Aorta (tissue), 5 donors: Measurements from ENCODE around the gene PROKR2. TPM values are rescaled to one million over a fixed set of nuclear protein-coding genes. Genes with fewer than 3 reads are reported as not detected.

ENCODE experiments used
- ATAC-seq: fragments of 200-7000 bp; cut with Tn5 transposase; one replicate; pipeline ENCODE4 v1.9.1; 2022; ENCODE audit warnings: moderate library complexity; ENCODE audit not compliant: low FRiP score
- DNase-seq, 2 donors: peaks; one replicate each; pipeline ENCODE4 v3.0.0-alpha.2; 2020
- H3K27ac ChIP-seq, 2 donors: one replicate each; pipeline ENCODE4 v1.5.1; 2013; ENCODE audit warnings: low read length in 2 of 2, mild to moderate bottlenecking in 2 of 2, moderate library complexity in 2 of 2, control low read depth in 1 of 2, inconsistent platforms in 1 of 2, low read depth in 1 of 2
- H3K27me3 ChIP-seq, 2 donors: one replicate each; pipeline ENCODE4 v1.6.1; 2013; ENCODE audit warnings: control low read depth in 1 of 2, low read length in 1 of 2, mild to moderate bottlenecking in 1 of 2, moderate library complexity in 1 of 2; ENCODE audit not compliant: insufficient read depth in 2 of 2, control insufficient read depth in 1 of 2
- H3K36me3 ChIP-seq, 2 donors: one replicate each; pipeline ENCODE4 v1.6.1; 2013; ENCODE audit warnings: control low read depth in 1 of 2, low read length in 1 of 2, mild to moderate bottlenecking in 1 of 2; ENCODE audit not compliant: insufficient read depth in 2 of 2, control insufficient read depth in 1 of 2
- H3K4me1 ChIP-seq, 2 donors: one replicate each; pipeline ENCODE4 v1.6.1; 2013; ENCODE audit warnings: low read length in 2 of 2, control low read depth in 1 of 2, mild to moderate bottlenecking in 1 of 2, moderate library complexity in 1 of 2; ENCODE audit not compliant: insufficient read depth in 2 of 2, control insufficient read depth in 1 of 2
- H3K4me3 ChIP-seq, 2 donors: one replicate each; pipeline ENCODE4 v1.5.1; 2013; ENCODE audit warnings: low read length in 2 of 2, control low read depth in 1 of 2, mild to moderate bottlenecking in 1 of 2
- H3K9me3 ChIP-seq: one replicate; pipeline ENCODE4 v1.6.1; 2013; ENCODE audit warnings: mild to moderate bottlenecking, low read length; ENCODE audit not compliant: control insufficient read depth
- WGBS, 2 donors: extraction: QIAGEN DNeasy Blood & Tissue Kit; methylation state at CpG; one replicate each; pipeline ENCODE4 v1.1.7; 2013; 5-methylcytosine and 5-hydroxymethylcytosine counted together
- intact Hi-C, 2 donors: fragments of 100-400 bp; cut with DNase I; formaldehyde crosslinking; loops; one replicate each; pipeline versions ENCODE4 v1.14.2 to v1.15.0; 2022
- long read RNA-seq, 2 donors: library from polyadenylated mRNA; unstranded; transcript quantifications; one replicate each; pipeline ENCODE4 v2.0.0, GENCODE V29; 2020 to 2021
- polyA plus RNA-seq, 2 donors: library from polyadenylated mRNA; stranded (reverse); fragments of 200-250 nt; gene quantifications; one replicate each; pipeline ENCODE4 v1.2.3, GENCODE V29; 2013
- total RNA-seq, 2 donors: library from RNA; stranded (reverse); fragmentation: NEBNext Ultra II Directional; extraction: Animal tissue kit (Norgen Biotek cat#: 25700); gene quantifications; one replicate each; pipeline ENCODE4 v1.2.1, GENCODE V29; 2021
- donor health status: healthy with polysubstance abuse.
- donor health status: Bipolar disorder and iron deficiency.
- donor health status: DM: no; HTN: no; CAD: no.
- donor health status: DM: no; HTN: no; CAD: no.
- donor health status: DM: yes; HTN: yes; CAD: no.

Gene PROKR2
- not detected for total RNA-seq
- not detected for polyA plus RNA-seq
- long read RNA-seq, donor 1: 0 reads
- long read RNA-seq, donor 2: 0 reads

GRCh38 chr20:5316188-5317158 lies at the start of gene PROKR2:
PROKR2 (minus strand) TSS chr20:5316954; CDS start chr20:5314369, 2,585 bp downstream.
- no peaks in the 10 kb centered on the region for H3K4me1 ChIP-seq
- H3K9me3 ChIP-seq: no peaks in the 10 kb centered on the region
- 1% methylated on average over 92 of the region's 92 CpGs for WGBS, 2 donors
- H3K27ac ChIP-seq: no peak within 1 kb of the TSS
- intact Hi-C loops: no loop called here
- no peaks in the 10 kb centered on the region for H3K27me3 ChIP-seq
- DNase-seq (no peak), ATAC-seq (no peak)
- no peak within 1 kb of the TSS for H3K4me3 ChIP-seq
- H3K36me3 ChIP-seq: no peaks in the 10 kb centered on the region

GRCh38 chr20:5364997-5365597 lies 48.3 kb upstream of the PROKR2 start:
- WGBS, 2 donors: 51 to 64% methylated on average over 3 of the region's 3 CpGs
- H3K27ac ChIP-seq: no peak overlapping the region
- H3K27me3 ChIP-seq: no peaks in the 10 kb centered on the region
- no peaks in the 10 kb centered on the region for H3K36me3 ChIP-seq
- ATAC-seq (no peak), DNase-seq (no peak)
- peaks cover 10% of the 10 kb centered on the region for H3K9me3 ChIP-seq
- H3K4me1 ChIP-seq: no peaks in the 10 kb centered on the region
- intact Hi-C loops: no loop called here
- H3K4me3 ChIP-seq: no peak overlapping the region

GRCh38 chr20:5364136-5364821 lies 47.5 kb upstream of the PROKR2 start:
- no peak for DNase-seq
- H3K27ac ChIP-seq: no peak overlapping the region
- 45 to 57% methylated on average over 4 of the region's 4 CpGs for WGBS, 2 donors
- H3K4me3 ChIP-seq: no peak overlapping the region
- intact Hi-C loops: no loop called here
- no peaks in the 10 kb centered on the region for H3K36me3 ChIP-seq
- no peaks in the 10 kb centered on the region for H3K4me1 ChIP-seq
- H3K27me3 ChIP-seq: no peaks in the 10 kb centered on the region
- peaks cover 10% of the 10 kb centered on the region for H3K9me3 ChIP-seq
- no peak for ATAC-seq

DNA sequence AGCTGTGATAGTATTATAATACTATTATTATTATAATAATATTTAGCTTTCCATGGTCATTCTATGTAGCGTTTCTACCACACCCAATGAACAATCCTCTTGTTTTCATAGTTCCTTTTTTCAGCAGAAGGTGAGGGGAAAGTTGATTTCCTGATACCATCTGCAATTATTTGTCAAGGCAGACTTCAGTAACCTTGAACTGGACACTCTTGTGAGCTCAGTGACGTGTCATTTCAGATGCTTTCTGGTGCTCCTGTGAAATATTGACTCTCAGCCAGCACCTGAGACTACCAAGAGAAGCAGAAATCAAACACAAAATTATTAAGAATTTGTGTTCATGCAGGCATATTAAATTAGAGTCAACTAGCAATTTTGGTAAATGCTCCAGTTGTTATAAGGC lies 46.0 kb upstream of the PROKR2 start:
- H3K36me3 ChIP-seq: no peaks in the 10 kb centered on the region
- H3K4me1 ChIP-seq: no peaks in the 10 kb centered on the region
- no peaks in the 10 kb centered on the region for H3K27me3 ChIP-seq
- intact Hi-C loops: no loop called here
- ATAC-seq: no peak
- WGBS, 2 donors: 28% methylated on average over 2 of the region's 2 CpGs
- H3K9me3 ChIP-seq: peaks cover 10% of the 10 kb centered on the region
- H3K27ac ChIP-seq: no peak overlapping the region
- no peak for DNase-seq
- H3K4me3 ChIP-seq: no peak overlapping the region

- no peaks in the 10 kb centered on the region for H3K27me3 ChIP-seq
- no peak overlapping the region for H3K4me3 ChIP-seq
- intact Hi-C loops: no loop called here
- no peak overlapping the region for H3K27ac ChIP-seq
- H3K4me1 ChIP-seq: no peaks in the 10 kb centered on the region
- H3K9me3 ChIP-seq: peaks cover 10% of the 10 kb centered on the region
- ATAC-seq (no peak), DNase-seq (no peak)
- H3K36me3 ChIP-seq: no peaks in the 10 kb centered on the region
- WGBS, 2 donors: 57 to 62% methylated on average over 4 of the region's 4 CpGs
Observed at GRCh38 chr20:5361176-5361575, 44.4 kb upstream of the PROKR2 start.

- Histone ChIP-seq H3K27ac (no peak overlapping the region), H3K9me3 (peaks cover 5% of the 10 kb centered on the region), H3K36me3 (no peaks in the 10 kb centered on the region), H3K4me1 (no peaks in the 10 kb centered on the region), H3K4me3 (no peak overlapping the region), H3K27me3 (no peaks in the 10 kb centered on the region)
- no peak for DNase-seq
- intact Hi-C loops: no loop called here
- WGBS, 2 donors: 91 to 92% methylated on average over 2 of the region's 2 CpGs
- ATAC-seq: no peak
Observed at GRCh38 chr20:5357946-5358345, 41.2 kb upstream of the PROKR2 start.

GRCh38 chr20:5356941-5357340 lies 40.2 kb upstream of the PROKR2 start:
- no peaks in the 10 kb centered on the region for H3K27me3 ChIP-seq
- peaks cover 3% of the 10 kb centered on the region for H3K9me3 ChIP-seq
- 65 to 67% methylated on average over 4 of the region's 4 CpGs for WGBS, 2 donors
- H3K36me3 ChIP-seq: no peaks in the 10 kb centered on the region
- intact Hi-C loops: no loop called here
- no peak overlapping the region for H3K27ac ChIP-seq
- H3K4me3 ChIP-seq: no peak overlapping the region
- ATAC-seq (no peak), DNase-seq (no peak)
- no peaks in the 10 kb centered on the region for H3K4me1 ChIP-seq

GRCh38 chr20:5354901-5355300 lies 38.1 kb upstream of the PROKR2 start:
- no peaks in the 10 kb centered on the region for H3K27me3 ChIP-seq
- DNase-seq (no peak), ATAC-seq (no peak)
- H3K4me1 ChIP-seq: no peaks in the 10 kb centered on the region
- H3K9me3 ChIP-seq: no peaks in the 10 kb centered on the region
- H3K36me3 ChIP-seq: no peaks in the 10 kb centered on the region
- 77 to 80% methylated on average over 2 of the region's 2 CpGs for WGBS, 2 donors
- no peak overlapping the region for H3K4me3 ChIP-seq
- no peak overlapping the region for H3K27ac ChIP-seq
- intact Hi-C loops: no loop called here
